ENCODE measurements around the gene RSPH1. TPM values are rescaled to one million over a fixed set of nuclear protein-coding genes. Genes with fewer than 3 reads are reported as not detected.

RSPH1 gene
- total and polyA plus RNA-seq, 2 of the 4 experiments (the other 2 are of a cell fraction) = not detected

GRCh38 chr21:42545745-42546144 lies 49.7 kb upstream of the RSPH1 start:
- H4K5ac ChIP-seq (ENCODE audit: low read depth, low read length) = no peak overlapping the region
- no peak overlapping the region for H3K4me2 ChIP-seq (ENCODE audit: low read depth, low read length)
- H3K18ac ChIP-seq (ENCODE audit: low read depth, low read length) = no peak overlapping the region
- H4K8ac ChIP-seq (ENCODE audit: low read depth in 2 of 2, low read length in 2 of 2) = no peak overlapping the region
- intact Hi-C loops (cut with micrococcal nuclease) = no loop called here
- no peak overlapping the region for H3K14ac ChIP-seq (replicated peaks; ENCODE audit: low read depth, low read length)
- H2AK9ac ChIP-seq (replicated peaks; ENCODE audit: low read depth, low read length, poor library complexity) = no peak overlapping the region
- H2AK5ac ChIP-seq (ENCODE audit: low read depth, low read length) = no peak overlapping the region
- no peaks in the 10 kb centered on the region for H4K20me1 ChIP-seq (ENCODE audit: insufficient read depth, low read length)
- CTCF ChIA-PET = no interaction called here
- H3K4me1 ChIP-seq (ENCODE audit: control insufficient read depth, insufficient read depth, low read length) = no peaks in the 10 kb centered on the region
- H3K9me3 ChIP-seq (ENCODE audit: control insufficient read depth, insufficient read depth, low read length) = no peaks in the 10 kb centered on the region
- no peak overlapping the region for H2BK120ac ChIP-seq (ENCODE audit: low read depth, low read length)
- H3K9me1 ChIP-seq (ENCODE audit: insufficient read depth, low read length) = no peaks in the 10 kb centered on the region
- no peak overlapping the region for H2AFZ ChIP-seq (replicated peaks; ENCODE audit: low read length, poor library complexity)
- POLR2A ChIA-PET (ENCODE audit: unreplicated experiment) = no interaction called here
- no peaks in the 10 kb centered on the region for H3K36me3 ChIP-seq (ENCODE audit: control insufficient read depth, insufficient read depth, low read length)
- TF ChIP-seq RFX5 (IDR thresholded peaks at IDR 0.05; ENCODE audit: low read depth, low read length) (no peak), ELK1 (IDR thresholded peaks at IDR 0.05; ENCODE audit: borderline replicate concordance, low read depth, low read length) (no peak), CEBPB (IDR thresholded peaks at IDR 0.05; ENCODE audit: low read depth, low read length) (no peak)
- in situ Hi-C loops (cut with MboI; ENCODE audit: low sequenced_read_pairs) = no loop called here
- dilution Hi-C loops (cut with HindIII; ENCODE audit: low sequenced_read_pairs, unreplicated experiment) = no loop called here
- no CpG with 5 or more reads among the region's 8 CpGs for WGBS, 2 experiments (ENCODE audit: extremely low coverage in 2 of 2, insufficient read length in 1 of 2)
- H3K4me3 ChIP-seq (ENCODE audit: insufficient read depth, low read depth, low read length) = no peak overlapping the region
- H3K4ac ChIP-seq (ENCODE audit: low read depth, low read length) = no peak overlapping the region
- ATAC-seq (ENCODE audit: low read depth) = no peak
- no peak overlapping the region for H3K27ac ChIP-seq (ENCODE audit: insufficient read depth, low read length)
- no peak overlapping the region for H3K23ac ChIP-seq (ENCODE audit: low read depth, low read length)
- no TSS peak for BruUV-seq (replicated peaks)
- no peak overlapping the region for H2BK20ac ChIP-seq (ENCODE audit: low read depth, low read length)
- H3K9ac ChIP-seq (ENCODE audit: low read depth, low read length) = no peak overlapping the region
- H3K56ac ChIP-seq (ENCODE audit: extremely low read depth, insufficient read depth, low read length) = no peak overlapping the region
- H3K79me1 ChIP-seq (ENCODE audit: low read depth in 1 of 2, low read length in 2 of 2) = no peaks in the 10 kb centered on the region
- no peak overlapping the region for H2BK5ac ChIP-seq (ENCODE audit: low read depth, low read length, poor library complexity, severe bottlenecking)
- no peak for DNase-seq
- H2BK15ac ChIP-seq (ENCODE audit: low read depth, low read length) = no peak overlapping the region
- H3K27me3 ChIP-seq (ENCODE audit: control insufficient read depth, insufficient read depth, low read length) = peaks cover 5% of the 10 kb centered on the region; the same call in 1 of the 2 replicates
- H4K91ac ChIP-seq (ENCODE audit: insufficient read depth, low read depth, low read length) = no peak overlapping the region

Data from IMR-90 (cell line).